ENCODE measurements around the gene ZNF507.
"Not testable (repeated sequence)": the region's sequence is repeated elsewhere in the genome, so short reads cannot be mapped to it uniquely, and the experiment has no call there.

ZNF507 gene

GRCh38 chr19:32372726-32373517 is 27.5 kb downstream of the ZNF507 start:
- no peak for DNase-seq

- no peak for DNase-seq
Observed at GRCh38 chr19:32373585-32374295, 28.3 kb downstream of the ZNF507 start.

- DNase-seq: not testable (repeated sequence)
Observed at GRCh38 chr19:32374362-32374761, 29.0 kb downstream of the ZNF507 start.

- DNase-seq: not testable (repeated sequence)
Observed at GRCh38 chr19:32377088-32377487, 31.7 kb downstream of the ZNF507 start.

- no peak for DNase-seq
Observed at GRCh38 chr19:32380269-32380668, 34.9 kb downstream of the ZNF507 start.

GRCh38 chr19:32387701-32388392 is 42.4 kb downstream of the ZNF507 start:
- DNase-seq: no peak

GRCh38 chr19:32388393-32388855 is 43.0 kb downstream of the ZNF507 start:
- no peak for DNase-seq

GRCh38 chr19:32392901-32393300 is 47.5 kb downstream of the ZNF507 start:
- DNase-seq: no peak

- no peak for DNase-seq
Observed at GRCh38 chr19:32396046-32396652, 50.7 kb downstream of the ZNF507 start.

GRCh38 chr19:32397671-32398101 is 52.3 kb downstream of the ZNF507 start:
- no peak for DNase-seq

GRCh38 chr19:32401992-32402391 is 56.6 kb downstream of the ZNF507 start:
- DNase-seq: no peak

- DNase-seq: no peak
Observed at GRCh38 chr19:32403291-32403995, 58.0 kb downstream of the ZNF507 start.

- DNase-seq: no peak
Observed at GRCh38 chr19:32404213-32404932, 59.0 kb downstream of the ZNF507 start.

GRCh38 chr19:32404933-32405430 is 59.6 kb downstream of the ZNF507 start:
- no peak for DNase-seq

GRCh38 chr19:32405431-32406160 is 60.2 kb downstream of the ZNF507 start, which contains the start of gene DPY19L3:
Gene DPY19L3, plus strand, starts transcription at chr19:32405770. Its CDS starts 2,484 bp downstream, at chr19:32408254.
- peak; percentile 75 for DNase-seq

- DNase-seq: no peak
Observed at GRCh38 chr19:32406161-32407003, 61.0 kb downstream of the ZNF507 start.

GRCh38 chr19:32407004-32407992 is 61.9 kb downstream of the ZNF507 start:
- no peak for DNase-seq

- DNase-seq: no peak
Observed at GRCh38 chr19:32415246-32415645, 69.8 kb downstream of the ZNF507 start.
